ENCODE data around the gene FTSJ3. TPM values are rescaled to one million over a fixed set of nuclear protein-coding genes. Genes with fewer than 3 reads are reported as not detected.

FTSJ3 gene
- total and polyA plus RNA-seq, 2 experiments from 2014 or later: 27.6 to 47.3 TPM

GRCh38 chr17:63833026-63833740 lies 5.7 kb upstream of the FTSJ3 start:
- no peak for DNase-seq
- Histone ChIP-seq H3K9me3 (ENCODE audit: low read depth) (no peaks in the 10 kb centered on the region), H3F3A (ENCODE audit: insufficient read depth) (peaks cover 40% of the 10 kb centered on the region), H3K4me3 (no peak overlapping the region), H3K79me2 (ENCODE audit: insufficient read depth) (peaks cover 58% of the 10 kb centered on the region), H3K9ac (no peak overlapping the region), H3K36me3 (ENCODE audit: low read depth) (peaks cover 38% of the 10 kb centered on the region), H3K27ac (no peak overlapping the region), H3K27me3 (replicated peaks; ENCODE audit: insufficient read depth) (no peaks in the 10 kb centered on the region), H3K9me2 (ENCODE audit: insufficient read depth) (no peaks in the 10 kb centered on the region), H4K20me1 (ENCODE audit: insufficient read depth) (no peaks in the 10 kb centered on the region), H2AFZ (no peak overlapping the region), H3K4me2 (ENCODE audit: unreplicated experiment) (no peak overlapping the region), H3K4me1 (ENCODE audit: insufficient read depth) (peaks cover 10% of the 10 kb centered on the region)
- in situ Hi-C loops (cut with MboI): no loop called here
- 77 to 79% methylated on average over 14 of the region's 14 CpGs for WGBS, 2 experiments (ENCODE audit: low coverage in 1 of 2, low lambda C conversion rate in 2 of 2, missing lambda C conversion rate in 2 of 2)
- TF ChIP-seq EZH2 (IDR thresholded peaks at IDR 0.05; ENCODE audit: insufficient read depth, poor library complexity, severe bottlenecking) (no peak), EZH2phosphoT487 (IDR thresholded peaks at IDR 0.05; ENCODE audit: insufficient read depth, low read depth) (no peak)

- TF ChIP-seq EZH2phosphoT487 (IDR thresholded peaks at IDR 0.05; ENCODE audit: insufficient read depth, low read depth) (no peak), EZH2 (IDR thresholded peaks at IDR 0.05; ENCODE audit: insufficient read depth, poor library complexity, severe bottlenecking) (no peak)
- H3K36me3 ChIP-seq (ENCODE audit: low read depth): peaks cover 38% of the 10 kb centered on the region
- no peak overlapping the region for H3K27ac ChIP-seq
- H3K4me3 ChIP-seq: no peak overlapping the region
- H3K4me1 ChIP-seq (ENCODE audit: insufficient read depth): peaks cover 8% of the 10 kb centered on the region
- H2AFZ ChIP-seq: no peak overlapping the region
- in situ Hi-C loops (cut with MboI): no loop called here
- H3K9me2 ChIP-seq (ENCODE audit: insufficient read depth): no peaks in the 10 kb centered on the region
- no peaks in the 10 kb centered on the region for H4K20me1 ChIP-seq (ENCODE audit: insufficient read depth)
- no peaks in the 10 kb centered on the region for H3K27me3 ChIP-seq (replicated peaks; ENCODE audit: insufficient read depth)
- no peak overlapping the region for H3K4me2 ChIP-seq (ENCODE audit: unreplicated experiment)
- DNase-seq: no peak
- 73 to 92% methylated on average over 2 of the region's 2 CpGs for WGBS, 2 experiments (ENCODE audit: low coverage in 1 of 2, low lambda C conversion rate in 2 of 2, missing lambda C conversion rate in 2 of 2)
- H3K9ac ChIP-seq: no peak overlapping the region
- H3F3A ChIP-seq (ENCODE audit: insufficient read depth): peaks cover 40% of the 10 kb centered on the region
- peaks cover 57% of the 10 kb centered on the region for H3K79me2 ChIP-seq (ENCODE audit: insufficient read depth)
- no peaks in the 10 kb centered on the region for H3K9me3 ChIP-seq (ENCODE audit: low read depth)
These were observed 5.0 kb upstream of the FTSJ3 start for GRCh38 chr17:63832455-63832854.

- in situ Hi-C loops (cut with MboI): no loop called here
- 90 to 93% methylated on average over 5 of the region's 5 CpGs for WGBS, 2 experiments (ENCODE audit: low coverage in 1 of 2, low lambda C conversion rate in 2 of 2, missing lambda C conversion rate in 2 of 2)
- Histone ChIP-seq H3K9me2 (ENCODE audit: insufficient read depth) (no peaks in the 10 kb centered on the region), H3K4me3 (no peak overlapping the region), H3K9me3 (ENCODE audit: low read depth) (no peaks in the 10 kb centered on the region), H3F3A (ENCODE audit: insufficient read depth) (peaks cover 40% of the 10 kb centered on the region), H3K9ac (no peak overlapping the region), H3K4me2 (ENCODE audit: unreplicated experiment) (no peak overlapping the region), H3K27ac (no peak overlapping the region), H3K4me1 (ENCODE audit: insufficient read depth) (peaks cover 8% of the 10 kb centered on the region), H3K27me3 (replicated peaks; ENCODE audit: insufficient read depth) (no peaks in the 10 kb centered on the region), H2AFZ (no peak overlapping the region), H3K79me2 (ENCODE audit: insufficient read depth) (peaks cover 52% of the 10 kb centered on the region), H4K20me1 (ENCODE audit: insufficient read depth) (no peaks in the 10 kb centered on the region), H3K36me3 (ENCODE audit: low read depth) (peaks cover 38% of the 10 kb centered on the region)
- DNase-seq: no peak
- no peak for TF ChIP-seq EZH2 (IDR thresholded peaks at IDR 0.05; ENCODE audit: insufficient read depth, poor library complexity, severe bottlenecking)
- no peak for TF ChIP-seq EZH2phosphoT487 (IDR thresholded peaks at IDR 0.05; ENCODE audit: insufficient read depth, low read depth)
These were observed 4.6 kb upstream of the FTSJ3 start for GRCh38 chr17:63832014-63832413.

GRCh38 chr17:63831505-63831904 lies 4.0 kb upstream of the FTSJ3 start:
- Histone ChIP-seq H3K79me2 (ENCODE audit: insufficient read depth) (peaks cover 49% of the 10 kb centered on the region), H2AFZ (no peak overlapping the region), H3K36me3 (ENCODE audit: low read depth) (peaks cover 38% of the 10 kb centered on the region), H3K27me3 (replicated peaks; ENCODE audit: insufficient read depth) (no peaks in the 10 kb centered on the region), H4K20me1 (ENCODE audit: insufficient read depth) (no peaks in the 10 kb centered on the region), H3K4me1 (ENCODE audit: insufficient read depth) (peaks cover 8% of the 10 kb centered on the region), H3K4me2 (ENCODE audit: unreplicated experiment) (no peak overlapping the region), H3K4me3 (no peak overlapping the region), H3F3A (ENCODE audit: insufficient read depth) (peaks cover 40% of the 10 kb centered on the region), H3K27ac (no peak overlapping the region), H3K9ac (no peak overlapping the region), H3K9me2 (ENCODE audit: insufficient read depth) (no peaks in the 10 kb centered on the region), H3K9me3 (ENCODE audit: low read depth) (no peaks in the 10 kb centered on the region)
- WGBS, 2 experiments (ENCODE audit: low coverage in 1 of 2, low lambda C conversion rate in 2 of 2, missing lambda C conversion rate in 2 of 2): 85 to 88% methylated on average over 8 of the region's 8 CpGs
- TF ChIP-seq EZH2phosphoT487 (IDR thresholded peaks at IDR 0.05; ENCODE audit: insufficient read depth, low read depth) (no peak), EZH2 (IDR thresholded peaks at IDR 0.05; ENCODE audit: insufficient read depth, poor library complexity, severe bottlenecking) (no peak)
- in situ Hi-C loops (cut with MboI): no loop called here
- DNase-seq: no peak
